IPS-NIHi7 (cell line): ENCODE measurements around the gene ARMC2.
"Not testable (repeated sequence)": the region's sequence is repeated elsewhere in the genome, so short reads cannot be mapped to it uniquely, and the experiment has no call there.

Source experiments
- DNase-seq: peaks from one replicate; pipeline ENCODE4 v3.0.0; 2012; ENCODE audit warnings: mixed read lengths; ENCODE audit errors: extremely low spot score

Gene ARMC2

GRCh38 chr6:108952776-108953486 lies 104.7 kb downstream of the ARMC2 start:
- DNase-seq: no peak

GRCh38 chr6:108953681-108954080 lies 105.5 kb downstream of the ARMC2 start:
- DNase-seq: no peak

GRCh38 chr6:108955329-108955949 lies 107.2 kb downstream of the ARMC2 start:
- DNase-seq: no peak

- DNase-seq: no peak
Measured at GRCh38 chr6:108957221-108957620, 109.0 kb downstream of the ARMC2 start.

GRCh38 chr6:108958900-108959770 lies 110.9 kb downstream of the ARMC2 start:
- no peak for DNase-seq

- DNase-seq: no peak
Measured at GRCh38 chr6:108959972-108960582, 111.9 kb downstream of the ARMC2 start.

GRCh38 chr6:108960601-108961000 lies 112.4 kb downstream of the ARMC2 start:
- no peak for DNase-seq

- DNase-seq: no peak
Measured at GRCh38 chr6:108961077-108961476, 112.9 kb downstream of the ARMC2 start.

GRCh38 chr6:108961985-108962384 lies 113.8 kb downstream of the ARMC2 start:
- no peak for DNase-seq

- no peak for DNase-seq
Measured at GRCh38 chr6:108966251-108966650, 118.0 kb downstream of the ARMC2 start.

GRCh38 chr6:108966855-108967755 lies 118.9 kb downstream of the ARMC2 start:
- peak; percentile 70 for DNase-seq

GRCh38 chr6:108968325-108969316 lies 120.4 kb downstream of the ARMC2 start:
- peak; percentile 73 for DNase-seq

GRCh38 chr6:108969776-108970175 lies 121.6 kb downstream of the ARMC2 start:
- DNase-seq: no peak

GRCh38 chr6:108974201-108974600 lies 126.0 kb downstream of the ARMC2 start:
- no peak for DNase-seq

- not testable (repeated sequence) for DNase-seq
Measured at GRCh38 chr6:108978638-108979037, 130.4 kb downstream of the ARMC2 start.

- DNase-seq: no peak
Measured at GRCh38 chr6:108982154-108983113, 134.2 kb downstream of the ARMC2 start.

- no peak for DNase-seq
Measured at GRCh38 chr6:108983151-108983550, 134.9 kb downstream of the ARMC2 start.

GRCh38 chr6:108985301-108985700 lies 137.1 kb downstream of the ARMC2 start:
- no peak for DNase-seq

GRCh38 chr6:108987156-108987555 lies 138.9 kb downstream of the ARMC2 start:
- no peak for DNase-seq
